GM12878 (cell line): Measurements from ENCODE around the gene ETV6. TPM values are rescaled to one million over a fixed set of nuclear protein-coding genes. Genes with fewer than 3 reads are reported as not detected.

ENCODE experiments used
- ATAC-seq: fragments of 200-7000 bp; cut with Tn5 transposase; 3 replicates; pipeline ENCODE4 v1.9.1; 2020; ENCODE audit warnings: mild to moderate bottlenecking, moderate library complexity
- BruUV-seq: library from RNA; stranded (reverse); fragments of 400-500 nt; replicated peaks from 2 replicates; lab custom pipeline; 2021; lab: Mats Ljungman, UMichigan
- CTCF ChIA-PET: fragments of 300-600 bp; sonication (Branson Sonifier 250); formaldehyde crosslinking; extraction: SDS; loops from one replicate; lab custom pipeline; 2021; ENCODE audit warnings: inconsistent platforms; lab: Yijun Ruan, JAX
- POLR2A ChIA-PET: fragments of 350-600 bp; formaldehyde crosslinking; extraction: SDS; loops from one replicate; lab custom pipeline; 2021; ENCODE audit warnings: inconsistent platforms; lab: Charles Lee
- RAD21 ChIA-PET: fragments of 300-600 bp; sonication (Branson Sonifier 250); formaldehyde crosslinking; loops from one replicate; lab custom pipeline; 2023; ENCODE audit warnings: antibody characterized with exemption; ENCODE audit not compliant: unreplicated experiment; lab: Charles Lee
- SMC1A ChIA-PET: fragments of 300-600 bp; sonication (Branson Sonifier 250); formaldehyde crosslinking; loops from one replicate; lab custom pipeline; 2023; ENCODE audit not compliant: unreplicated experiment, uncharacterized antibody; lab: Charles Lee
- DNase-seq: peaks from one replicate; pipeline ENCODE4 v3.0.0-alpha.2; 2011; ENCODE audit warnings: low read depth, low spot score
- FAIRE-seq: peaks from 3 replicates; lab custom pipeline; 2011; peaks lifted over from hg19 to GRCh38; lab: Jason Lieb, UNC
- H2AFZ ChIP-seq: 2 replicates; pipeline ENCODE4 v1.6.0; 2011; ENCODE audit warnings: low read depth, low read length, control low read depth; ENCODE audit not compliant: control insufficient read depth
- H3K27ac ChIP-seq: 2 replicates; pipeline ENCODE4 v1.5.1; 2011; ENCODE audit warnings: control low read depth; ENCODE audit not compliant: control insufficient read depth, insufficient read depth
- H3K27me3 ChIP-seq, 2 experiments: replicated peaks in 1 of 2; 2 replicates each; pipeline versions ENCODE4 v1.6.0 to v1.6.1; 2011; ENCODE audit warnings: low read length in 1 of 2; ENCODE audit not compliant: control insufficient read depth in 2 of 2, insufficient read depth in 2 of 2
- H3K36me3 ChIP-seq, 2 experiments: 2 replicates each; pipeline ENCODE4 v1.5.1; 2011; ENCODE audit warnings: low read length in 1 of 2; ENCODE audit not compliant: control insufficient read depth in 2 of 2, insufficient read depth in 2 of 2
- H3K4me1 ChIP-seq: 2 replicates; pipeline ENCODE4 v1.6.1; 2011; ENCODE audit warnings: mild to moderate bottlenecking, low read length, moderate library complexity, mixed read lengths; ENCODE audit not compliant: control insufficient read depth, insufficient read depth
- H3K4me2 ChIP-seq: 2 replicates; pipeline ENCODE4 v1.6.0; 2011; ENCODE audit warnings: control low read depth; ENCODE audit not compliant: control insufficient read depth, insufficient read depth
- H3K4me3 ChIP-seq: fragments of 200-600 bp; sonication (generic); 2 replicates; pipeline ENCODE4 v1.5.1; 2016
- H3K79me2 ChIP-seq: 2 replicates; pipeline ENCODE4 v1.6.0; 2011; ENCODE audit warnings: low read length; ENCODE audit not compliant: control insufficient read depth, insufficient read depth
- H3K9ac ChIP-seq: 2 replicates; pipeline ENCODE4 v1.8.0; 2011; ENCODE audit warnings: low read length, control low read depth, mixed read lengths; ENCODE audit not compliant: control insufficient read depth, insufficient read depth
- H3K9me3 ChIP-seq: replicated peaks from 3 replicates; pipeline ENCODE4 v1.5.1; 2011; ENCODE audit warnings: mild to moderate bottlenecking, low read length; ENCODE audit not compliant: control insufficient read depth, insufficient read depth
- H4K20me1 ChIP-seq: 2 replicates; pipeline ENCODE4 v1.6.0; 2011; ENCODE audit not compliant: control insufficient read depth, insufficient read depth
- BRCA1 ChIP-seq: IDR thresholded peaks from 2 replicates; pipeline ENCODE4 v1.6.1; 2011; ENCODE audit warnings: low read depth, low read length, improper control_type of control experiment
- CREB1 ChIP-seq: IDR thresholded peaks from 2 replicates; pipeline ENCODE4 v1.6.1; 2012; ENCODE audit warnings: low read depth, mild to moderate bottlenecking, inconsistent platforms
- CUX1 ChIP-seq: IDR thresholded peaks from 2 replicates; pipeline ENCODE4 v1.6.1; 2012; ENCODE audit warnings: improper control_type of control experiment, low read depth, low read length; ENCODE audit not compliant: insufficient replicate concordance
- KAT2A ChIP-seq: conservative IDR thresholded peaks from 2 replicates; pipeline ENCODE4 v1.6.1; 2011; ENCODE audit warnings: low read depth, low read length; ENCODE audit not compliant: control insufficient read depth
- NFYA ChIP-seq: IDR thresholded peaks from 2 replicates; pipeline ENCODE4 v1.6.1; 2011; ENCODE audit warnings: low read depth, mild to moderate bottlenecking, low read length, improper control_type of control experiment, borderline replicate concordance
- NR2C1 ChIP-seq: fragments of 450-650 bp; IDR thresholded peaks from 2 replicates; pipeline ENCODE4 v1.6.1; 2017; ENCODE audit warnings: antibody characterized with exemption, mild to moderate bottlenecking, moderate library complexity
- PKNOX1 ChIP-seq: fragments of 450-650 bp; IDR thresholded peaks from 2 replicates; pipeline ENCODE4 v1.6.1; 2016; ENCODE audit warnings: mild to moderate bottlenecking
- POLR2AphosphoS5 ChIP-seq: IDR thresholded peaks from 2 replicates; pipeline ENCODE4 v1.6.1; 2011; ENCODE audit warnings: mild to moderate bottlenecking, low read length, inconsistent platforms
- POU2F2 ChIP-seq: IDR thresholded peaks from 3 replicates; pipeline ENCODE4 v1.6.1; 2011; ENCODE audit warnings: low read depth, mild to moderate bottlenecking, low read length, borderline replicate concordance
- RELB ChIP-seq: fragments of 450-650 bp; IDR thresholded peaks from 2 replicates; pipeline ENCODE4 v1.6.1; 2017; ENCODE audit warnings: low read depth, mild to moderate bottlenecking, moderate library complexity
- SPI1 ChIP-seq: IDR thresholded peaks from 2 replicates; pipeline ENCODE4 v1.6.1; 2011; ENCODE audit warnings: low read depth, mild to moderate bottlenecking, low read length, moderate library complexity, borderline replicate concordance; ENCODE audit not compliant: insufficient read depth
- SRF ChIP-seq, 2 experiments: IDR thresholded peaks; 2 replicates each; pipeline ENCODE4 v1.6.1; 2011; ENCODE audit warnings: low read depth in 2 of 2, low read length in 2 of 2, mild to moderate bottlenecking in 1 of 2, moderate library complexity in 1 of 2
- ZSCAN29 ChIP-seq: fragments of 450-650 bp; IDR thresholded peaks from 2 replicates; pipeline ENCODE4 v1.6.1; 2017; ENCODE audit warnings: mild to moderate bottlenecking, moderate library complexity
- WGBS: methylation state at CpG from one replicate; pipeline ENCODE4 v1.1.6; 2016; ENCODE audit warnings: low lambda C conversion rate; ENCODE audit not compliant: insufficient replicate concordance, insufficient coverage; ENCODE audit errors: missing lambda C conversion rate; 5-methylcytosine and 5-hydroxymethylcytosine counted together
- in situ Hi-C: fragments of 300-500 bp; cut with MboI; formaldehyde crosslinking; loops from 9 replicates; pipeline ENCODE4 v1.14.3; 2018; ENCODE audit warnings: mixed read lengths
- intact Hi-C: fragments of 100-400 bp; cut with micrococcal nuclease; formaldehyde crosslinking; loops from one replicate; pipeline ENCODE4 v1.14.2; 2022; ENCODE audit not compliant: unreplicated experiment
- polyA plus RNA-seq, 11 experiments: library from polyadenylated mRNA; depleted of rRNA in 4 of 11; unstranded in 6 of 11; stranded (reverse) in 5 of 11; fragments of >200 nt; fragmentation: Nextera tagmentation in 4 of 11; fragmentation: Illumina TruSeq in 1 of 11; extraction: Ambion mirVana in 4 of 11; extraction: Trizol in 1 of 11; gene quantifications; 1 replicate in 1 of 11; 2 replicates in 10 of 11; pipeline versions ENCODE4 v1.2.1 to v1.2.3, GENCODE V29; 2011 to 2016; ENCODE audit warnings: inconsistent platforms in 2 of 11, missing spikeins in 2 of 11, low read depth in 1 of 11
- total RNA-seq, 4 experiments: library from RNA; depleted of rRNA in 3 of 4; stranded (reverse); fragments of >200 nt in 3 of 4; fragmentation: Illumina TruSeq in 1 of 4; extraction: Trizol in 1 of 4; gene quantifications; 2 replicates each; pipeline versions ENCODE4 v1.2.1 to v1.2.3, GENCODE V29; 2013 to 2021

Gene ETV6
- total and polyA plus RNA-seq, 10 of the 15 experiments (the other 5 are each of a cell fraction or from before 2014, with no cell fraction given), result 6.6 to 74.8 (median 24.6) TPM

GRCh38 chr12:11657511-11657910, 8.0 kb downstream of the ETV6 start (continued):
- peak; percentile 40 to 67; a peak in 2 of 4 replicates for TF ChIP-seq SRF (IDR thresholded peaks at IDR 0.05; ENCODE audit: low read depth in 2 of 2, low read length in 2 of 2)

- Histone ChIP-seq H3K4me2 (peak overlapping the region; percentile 33), H2AFZ (no peak overlapping the region), H3K27ac (no peak overlapping the region), H3K4me1 (peaks cover 23% of the 10 kb centered on the region), H3K4me3 (no peak overlapping the region), H3K9me3 (no peaks in the 10 kb centered on the region), H3K9ac (no peak overlapping the region; the same call in 1 of the 2 replicates), H3K36me3 (peaks cover 9 to 25% of the 10 kb centered on the region in 2 experiments; a peak in 3 of 4 replicates), H3K79me2 (peaks cover 97% of the 10 kb centered on the region), H3K27me3 (no peaks in the 10 kb centered on the region), H4K20me1 (peaks cover 8% of the 10 kb centered on the region)
- no peak for ATAC-seq
- POLR2A ChIA-PET, result no interaction called here
- CTCF ChIA-PET, result no interaction called here
- in situ Hi-C loops, result no loop called here
- FAIRE-seq, result no peak
- no TSS peak for BruUV-seq
- DNase-seq, result no peak
- RAD21 ChIA-PET, result interaction anchor here (1.2 to 7.2 kb wide), 4 partner anchors 36 to 71 kb away, joined by 4 to 75 read pairs (median 5); no protein-coding TSS in a partner anchor
- intact Hi-C loops, result loop anchor here (10.0 kb wide), 1 partner anchor 1066 kb away; no protein-coding TSS in a partner anchor
- SMC1A ChIA-PET, result interaction anchor here (0.7 to 7.3 kb wide), 12 partner anchors 7 to 374 kb away, joined by 3 to 76 read pairs (median 8); no protein-coding TSS in a partner anchor
- WGBS, result 100% methylated on average over 2 of the region's 2 CpGs
- no peak for TF ChIP-seq RELB
- no peak for TF ChIP-seq SPI1
- TF ChIP-seq CREB1, result no peak
- no peak for TF ChIP-seq ZSCAN29
- TF ChIP-seq BRCA1, result no peak
- no peak for TF ChIP-seq KAT2A
- TF ChIP-seq CUX1, result no peak
- no peak for TF ChIP-seq POLR2AphosphoS5
- no peak for TF ChIP-seq NFYA
- no peak for TF ChIP-seq NR2C1
- no peak for TF ChIP-seq POU2F2
- no peak for TF ChIP-seq PKNOX1
These were observed 9.3 kb downstream of the ETV6 start for GRCh38 chr12:11658791-11659190.
